Left hindlimb (tissue), 1 donor: ENCODE data around the gene GNLY.

ENCODE experiments used
- DNase-seq: peaks from one replicate; pipeline ENCODE4 v3.0.0-alpha.2; 2018

The GNLY gene

GRCh38 chr2:85748039-85748734, 54.0 kb downstream of the GNLY start:
- DNase-seq, result peak; percentile 34
